ENCODE measurements around the gene AXL. TPM values are rescaled to one million over a fixed set of nuclear protein-coding genes. Genes with fewer than 3 reads are reported as not detected.
A peak's percentile ranks its signal among the peaks of the same experiment; 100 is the strongest.

The AXL gene
- total and polyA plus RNA-seq, 9 of the 15 experiments (the other 6 are each of a cell fraction or from before 2014, with no cell fraction given), result 0.80 to 6.6 (median 1.6) TPM

- TF ChIP-seq SFPQ (IDR thresholded peaks at IDR 0.05; ENCODE audit: low read depth, low read length) (no peak), HOXB6 (CRISPR knock-in tag; IDR thresholded peaks at IDR 0.05; ENCODE audit: borderline replicate concordance) (no peak), TEAD1 (CRISPR knock-in tag; IDR thresholded peaks at IDR 0.05) (peak in 1 of 2 experiments; percentile 66; a peak in 2 of 4 replicates), PKNOX1 (IDR thresholded peaks at IDR 0.05) (peak; percentile 53; the same call in 1 of the 2 replicates), DPF2 (IDR thresholded peaks at IDR 0.05) (peak; percentile 92), SPI1 (IDR thresholded peaks at IDR 0.05; ENCODE audit: borderline replicate concordance, low read depth, low read length) (no peak), OTX1 (CRISPR knock-in tag; IDR thresholded peaks at IDR 0.05) (peak; percentile 61; the same call in 1 of the 2 replicates), ZNF253 (CRISPR knock-in tag; conservative IDR thresholded peaks at IDR 0.05) (no peak), ZC3H8 (IDR thresholded peaks at IDR 0.05) (no peak), CC2D1A (IDR thresholded peaks at IDR 0.05) (no peak), YBX1 (IDR thresholded peaks at IDR 0.05) (no peak), PTRF (tag; IDR thresholded peaks at IDR 0.05) (no peak), ATF1 (CRISPR knock-in tag; IDR thresholded peaks at IDR 0.05) (no peak), ATF1 (tag; IDR thresholded peaks at IDR 0.05) (peak; percentile 72), STAT5A (IDR thresholded peaks at IDR 0.05; ENCODE audit: borderline replicate concordance, low read length) (no peak)
- TF ChIP-seq, protein P1, sequence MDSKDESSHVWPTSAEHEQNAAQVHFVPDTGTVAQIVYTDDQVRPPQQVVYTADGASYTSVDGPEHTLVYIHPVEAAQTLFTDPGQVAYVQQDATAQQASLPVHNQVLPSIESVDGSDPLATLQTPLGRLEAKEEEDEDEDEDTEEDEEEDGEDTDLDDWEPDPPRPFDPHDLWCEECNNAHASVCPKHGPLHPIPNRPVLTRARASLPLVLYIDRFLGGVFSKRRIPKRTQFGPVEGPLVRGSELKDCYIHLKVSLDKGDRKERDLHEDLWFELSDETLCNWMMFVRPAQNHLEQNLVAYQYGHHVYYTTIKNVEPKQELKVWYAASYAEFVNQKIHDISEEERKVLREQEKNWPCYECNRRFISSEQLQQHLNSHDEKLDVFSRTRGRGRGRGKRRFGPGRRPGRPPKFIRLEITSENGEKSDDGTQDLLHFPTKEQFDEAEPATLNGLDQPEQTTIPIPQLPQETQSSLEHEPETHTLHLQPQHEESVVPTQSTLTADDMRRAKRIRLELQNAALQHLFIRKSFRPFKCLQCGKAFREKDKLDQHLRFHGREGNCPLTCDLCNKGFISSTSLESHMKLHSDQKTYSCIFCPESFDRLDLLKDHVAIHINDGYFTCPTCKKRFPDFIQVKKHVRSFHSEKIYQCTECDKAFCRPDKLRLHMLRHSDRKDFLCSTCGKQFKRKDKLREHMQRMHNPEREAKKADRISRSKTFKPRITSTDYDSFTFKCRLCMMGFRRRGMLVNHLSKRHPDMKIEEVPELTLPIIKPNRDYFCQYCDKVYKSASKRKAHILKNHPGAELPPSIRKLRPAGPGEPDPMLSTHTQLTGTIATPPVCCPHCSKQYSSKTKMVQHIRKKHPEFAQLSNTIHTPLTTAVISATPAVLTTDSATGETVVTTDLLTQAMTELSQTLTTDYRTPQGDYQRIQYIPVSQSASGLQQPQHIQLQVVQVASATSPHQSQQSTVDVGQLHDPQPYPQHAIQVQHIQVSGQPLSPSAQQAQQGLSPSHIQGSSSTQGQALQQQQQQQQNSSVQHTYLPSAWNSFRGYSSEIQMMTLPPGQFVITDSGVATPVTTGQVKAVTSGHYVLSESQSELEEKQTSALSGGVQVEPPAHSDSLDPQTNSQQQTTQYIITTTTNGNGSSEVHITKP (IDR thresholded peaks at IDR 0.05; ENCODE audit: partially characterized antibody), result peak; percentile 27
- TF ChIP-seq, protein P2, sequence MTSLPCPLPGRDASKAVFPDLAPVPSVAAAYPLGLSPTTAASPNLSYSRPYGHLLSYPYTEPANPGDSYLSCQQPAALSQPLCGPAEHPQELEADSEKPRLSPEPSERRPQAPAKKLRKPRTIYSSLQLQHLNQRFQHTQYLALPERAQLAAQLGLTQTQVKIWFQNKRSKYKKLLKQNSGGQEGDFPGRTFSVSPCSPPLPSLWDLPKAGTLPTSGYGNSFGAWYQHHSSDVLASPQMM (CRISPR knock-in tag; IDR thresholded peaks at IDR 0.05), result no peak
- TF ChIP-seq, protein P3, sequence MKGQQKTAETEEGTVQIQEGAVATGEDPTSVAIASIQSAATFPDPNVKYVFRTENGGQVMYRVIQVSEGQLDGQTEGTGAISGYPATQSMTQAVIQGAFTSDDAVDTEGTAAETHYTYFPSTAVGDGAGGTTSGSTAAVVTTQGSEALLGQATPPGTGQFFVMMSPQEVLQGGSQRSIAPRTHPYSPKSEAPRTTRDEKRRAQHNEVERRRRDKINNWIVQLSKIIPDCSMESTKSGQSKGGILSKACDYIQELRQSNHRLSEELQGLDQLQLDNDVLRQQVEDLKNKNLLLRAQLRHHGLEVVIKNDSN (CRISPR knock-in tag; IDR thresholded peaks at IDR 0.05), result no peak
- TF ChIP-seq, protein P4, sequence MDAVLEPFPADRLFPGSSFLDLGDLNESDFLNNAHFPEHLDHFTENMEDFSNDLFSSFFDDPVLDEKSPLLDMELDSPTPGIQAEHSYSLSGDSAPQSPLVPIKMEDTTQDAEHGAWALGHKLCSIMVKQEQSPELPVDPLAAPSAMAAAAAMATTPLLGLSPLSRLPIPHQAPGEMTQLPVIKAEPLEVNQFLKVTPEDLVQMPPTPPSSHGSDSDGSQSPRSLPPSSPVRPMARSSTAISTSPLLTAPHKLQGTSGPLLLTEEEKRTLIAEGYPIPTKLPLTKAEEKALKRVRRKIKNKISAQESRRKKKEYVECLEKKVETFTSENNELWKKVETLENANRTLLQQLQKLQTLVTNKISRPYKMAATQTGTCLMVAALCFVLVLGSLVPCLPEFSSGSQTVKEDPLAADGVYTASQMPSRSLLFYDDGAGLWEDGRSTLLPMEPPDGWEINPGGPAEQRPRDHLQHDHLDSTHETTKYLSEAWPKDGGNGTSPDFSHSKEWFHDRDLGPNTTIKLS (IDR thresholded peaks at IDR 0.05; ENCODE audit: borderline replicate concordance, low read depth), result no peak
Measured at GRCh38 chr19:41225238-41226052, 6.4 kb downstream of the AXL start (continued).
